Transverse colon (tissue), 4 donors: ENCODE measurements around the gene ADGB.

Experiments used
- CTCF ChIP-seq, 5 experiments: fragments of 200-600 bp in 3 of 5; fragments of 450-650 bp in 2 of 5; sonication (generic) in 3 of 5; IDR thresholded peaks; 1 replicate in 2 of 5; 2 replicates in 3 of 5; pipeline ENCODE4 v1.5.1; 2016 to 2017; ENCODE audit warnings: antibody characterized with exemption in 5 of 5, inconsistent platforms in 3 of 5, mild to moderate bottlenecking in 2 of 5, moderate library complexity in 1 of 5
- POLR2AphosphoS5 ChIP-seq, 3 donors: sonication (generic); formaldehyde crosslinking; IDR thresholded peaks; one replicate each; pipeline ENCODE4 v1.6.1; 2016; ENCODE audit warnings: antibody characterized with exemption in 3 of 3

DNA sequence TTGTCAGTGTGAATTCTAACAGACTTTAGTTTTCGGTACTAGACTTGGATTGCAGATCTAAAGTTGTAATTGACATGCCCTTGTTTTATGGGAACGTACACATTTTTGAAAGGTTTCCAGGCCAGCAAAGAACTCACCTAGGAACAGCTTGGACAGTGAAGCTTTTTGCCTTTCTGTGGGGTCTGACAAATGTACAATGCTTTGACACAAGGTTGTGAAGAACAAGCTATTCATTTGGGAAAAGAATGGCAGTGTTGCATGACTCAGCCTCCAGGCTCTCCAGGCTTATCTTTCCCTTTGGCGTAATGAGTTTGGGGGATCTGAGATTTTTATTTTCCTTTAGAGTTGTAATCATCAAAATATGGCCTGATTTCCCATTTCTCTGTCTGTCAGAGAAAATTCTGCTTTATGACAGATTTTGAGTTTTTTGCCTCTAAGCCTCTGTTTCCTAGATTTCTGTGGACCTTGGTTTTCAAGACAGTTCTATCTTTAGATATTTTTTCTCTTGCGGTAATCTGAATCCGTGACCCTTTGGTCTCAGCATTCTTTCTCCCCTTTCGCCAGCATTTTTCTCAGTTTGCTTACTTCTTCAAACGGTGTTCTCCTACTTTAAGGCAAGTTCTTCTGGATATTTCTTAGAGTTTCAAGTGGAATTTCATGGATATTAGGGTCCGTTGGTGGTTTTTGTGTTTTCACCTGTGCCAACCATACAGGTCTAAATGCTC lies 221.0 kb downstream of the ADGB start:
- TF ChIP-seq CTCF (IDR thresholded peaks at IDR 0.05) (no peak), POLR2AphosphoS5 (IDR thresholded peaks at IDR 0.05) (no peak)
